Muscle of leg (tissue), 11 donors: ENCODE results near the gene SLC9A7. TPM values are rescaled to one million over a fixed set of nuclear protein-coding genes. Genes with fewer than 3 reads are reported as not detected.
A peak's percentile ranks its signal among the peaks of the same experiment; 100 is the strongest.

Experiments
- DNase-seq: peaks from one replicate; pipeline ENCODE4 v3.0.0; 2013
- H3K27ac ChIP-seq: one replicate; pipeline ENCODE4 v1.5.1; 2013; ENCODE audit warnings: mild to moderate bottlenecking, low read length, control low read depth
- H3K27me3 ChIP-seq: one replicate; pipeline ENCODE4 v1.6.1; 2013; ENCODE audit warnings: low read length; ENCODE audit not compliant: control insufficient read depth, insufficient read depth
- H3K36me3 ChIP-seq: one replicate; pipeline ENCODE4 v1.6.1; 2013; ENCODE audit warnings: low read length; ENCODE audit not compliant: control insufficient read depth, insufficient read depth
- H3K4me1 ChIP-seq: one replicate; pipeline ENCODE4 v1.6.1; 2013; ENCODE audit warnings: low read length; ENCODE audit not compliant: control insufficient read depth, insufficient read depth
- H3K4me3 ChIP-seq: one replicate; pipeline ENCODE4 v1.5.1; 2013; ENCODE audit warnings: low read length, control low read depth
- H3K9me3 ChIP-seq: replicated peaks from 2 replicates; pipeline ENCODE4 v1.6.1; 2013; ENCODE audit warnings: low read depth, low read length; ENCODE audit not compliant: control insufficient read depth
- WGBS: methylation state at CpG from one replicate; pipeline ENCODE4 v1.1.5; 2013; ENCODE audit warnings: missing lambda C conversion rate; ENCODE audit not compliant: insufficient coverage; 5-methylcytosine and 5-hydroxymethylcytosine counted together
- polyA plus RNA-seq, 8 donors: library from polyadenylated mRNA; unstranded; fragments of 120-200 nt; gene quantifications; one replicate each; pipeline versions ENCODE4 v1.2.1 to v1.2.3, GENCODE V29; 2013; ENCODE audit warnings: inconsistent platforms in 1 of 8, low replicate concordance in 1 of 8; ENCODE audit not compliant: insufficient read length in 8 of 8, insufficient read depth in 1 of 8
- total RNA-seq: library from RNA; stranded (reverse); fragments of 120-200 nt; gene quantifications from one replicate; pipeline ENCODE4 v1.2.4, GENCODE V29; 2013

Gene SLC9A7
- total and polyA plus RNA-seq, 9 donors: 5.4 to 12.3 (median 6.7) TPM

DNA sequence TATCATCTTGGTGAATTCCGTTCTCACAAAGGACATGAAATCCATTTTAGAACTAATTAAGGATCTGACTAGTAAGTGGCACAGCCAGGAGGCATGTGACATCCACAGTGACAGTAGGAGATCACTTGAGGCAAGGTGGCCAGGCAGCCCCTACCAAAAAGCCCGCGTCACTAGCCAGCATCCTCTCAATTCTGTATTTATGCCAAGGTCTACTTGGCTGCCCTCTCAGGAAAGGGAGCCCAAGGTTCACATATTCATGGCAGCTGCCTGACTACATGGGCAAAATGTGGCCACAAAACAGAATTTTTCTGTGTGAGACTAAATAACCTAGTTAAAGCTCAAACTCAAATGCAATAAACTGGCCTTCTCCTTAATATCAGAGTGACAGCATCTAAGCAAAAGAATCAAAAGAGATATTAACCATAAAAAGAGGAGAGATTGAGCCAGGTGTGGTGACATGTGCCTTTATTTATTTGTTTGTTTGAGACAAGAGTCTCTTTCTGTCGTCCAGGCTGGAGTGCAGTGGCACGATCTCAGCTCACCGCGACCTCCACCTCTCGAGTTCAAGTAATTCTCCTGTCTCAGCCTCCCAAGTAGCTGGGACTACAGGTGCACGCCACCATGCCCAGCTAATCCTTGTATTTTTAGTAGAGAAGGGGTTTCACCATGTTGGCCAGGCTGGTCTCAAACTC, 51.5 kb downstream of the SLC9A7 start:
- no peak for DNase-seq
- H3K4me1 ChIP-seq: peaks cover 2% of the 10 kb centered on the region
- peaks cover 11% of the 10 kb centered on the region for H3K27me3 ChIP-seq
- 88% methylated on average over 4 of the region's 9 CpGs for WGBS
- H3K27ac ChIP-seq: no peak overlapping the region
- no peak overlapping the region for H3K4me3 ChIP-seq
- no peaks in the 10 kb centered on the region for H3K9me3 ChIP-seq
- H3K36me3 ChIP-seq: no peaks in the 10 kb centered on the region

DNA sequence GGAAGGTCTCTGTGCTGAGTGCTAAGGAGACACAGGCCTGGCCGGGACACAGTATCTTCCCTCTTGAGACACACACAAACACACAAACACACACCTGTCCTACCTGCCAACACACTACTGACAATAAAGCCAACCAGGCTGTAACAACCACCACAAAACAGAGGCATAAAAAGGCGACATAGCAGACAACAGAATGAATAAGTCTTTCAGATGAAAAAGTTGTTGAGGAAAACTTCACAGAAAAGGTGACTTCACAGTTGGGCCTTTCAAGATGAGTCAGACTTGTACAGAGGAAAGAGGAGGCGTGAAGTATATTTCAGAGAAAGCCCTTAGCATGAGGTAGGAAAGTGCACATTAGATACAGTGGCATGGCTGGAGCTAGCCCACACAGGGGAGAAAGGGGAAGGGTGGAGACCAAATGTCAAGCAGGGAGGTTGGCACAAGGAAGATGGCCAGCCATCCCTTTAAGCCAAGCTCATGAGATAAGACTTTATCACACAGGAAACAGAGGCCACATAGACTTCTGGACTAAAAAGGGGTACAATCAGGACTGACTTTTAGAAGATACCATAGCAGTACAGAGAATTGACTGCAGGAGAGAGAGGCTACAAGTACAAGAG, 54.0 kb downstream of the SLC9A7 start:
- 90% methylated on average over 1 of the region's 3 CpGs for WGBS
- Histone ChIP-seq H3K4me3 (no peak overlapping the region), H3K36me3 (no peaks in the 10 kb centered on the region), H3K4me1 (no peaks in the 10 kb centered on the region), H3K27me3 (peaks cover 8% of the 10 kb centered on the region), H3K9me3 (no peaks in the 10 kb centered on the region), H3K27ac (no peak overlapping the region)
- DNase-seq: no peak

DNA sequence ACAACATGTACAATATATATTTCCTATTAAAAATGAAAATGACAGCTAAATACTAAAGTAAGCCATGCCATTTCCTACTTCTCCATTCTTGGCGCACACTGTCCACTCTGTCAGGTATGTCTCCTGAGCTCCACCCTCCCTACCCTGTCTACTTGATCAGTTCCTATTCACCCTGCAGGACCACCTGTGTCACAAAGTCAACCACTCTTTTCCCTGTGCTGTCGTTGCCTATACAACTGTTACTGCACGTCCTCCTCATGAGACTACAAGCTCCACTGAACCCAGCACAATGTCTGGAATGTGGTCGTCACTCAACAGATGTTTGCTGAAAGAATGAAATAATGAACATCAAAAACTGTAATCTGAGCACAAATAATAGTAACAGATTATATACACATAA, 54.9 kb downstream of the SLC9A7 start:
- H3K27me3 ChIP-seq: peaks cover 9% of the 10 kb centered on the region
- no peaks in the 10 kb centered on the region for H3K9me3 ChIP-seq
- WGBS: 86% methylated on average over 1 of the region's 4 CpGs
- no peaks in the 10 kb centered on the region for H3K4me1 ChIP-seq
- DNase-seq: no peak
- no peak overlapping the region for H3K27ac ChIP-seq
- H3K36me3 ChIP-seq: no peaks in the 10 kb centered on the region
- no peak overlapping the region for H3K4me3 ChIP-seq

DNA sequence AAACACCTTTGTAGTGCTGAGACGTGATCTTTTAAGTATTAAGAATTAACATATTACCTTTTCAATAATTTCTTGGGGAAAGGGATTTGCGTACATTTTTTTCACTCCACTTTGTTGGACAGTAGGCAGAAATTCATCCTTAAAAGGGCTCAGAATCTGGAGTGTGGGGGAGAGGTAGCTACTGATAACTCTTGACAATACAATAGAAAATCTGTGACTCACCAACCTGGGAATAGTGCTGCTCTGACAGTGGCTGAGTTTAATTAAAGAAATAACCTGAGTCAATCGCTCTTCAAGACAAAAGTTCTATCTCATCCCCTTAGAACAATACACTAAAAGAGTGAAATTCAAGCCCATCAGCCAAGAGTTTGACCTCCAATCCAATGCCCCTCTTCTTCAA, 60.2 kb downstream of the SLC9A7 start:
- Histone ChIP-seq H3K9me3 (no peaks in the 10 kb centered on the region), H3K36me3 (no peaks in the 10 kb centered on the region), H3K4me1 (no peaks in the 10 kb centered on the region), H3K27ac (no peak overlapping the region), H3K4me3 (no peak overlapping the region), H3K27me3 (peaks cover 5% of the 10 kb centered on the region)
- WGBS: no CpG with 5 or more reads among the region's 3 CpGs
- no peak for DNase-seq

DNA sequence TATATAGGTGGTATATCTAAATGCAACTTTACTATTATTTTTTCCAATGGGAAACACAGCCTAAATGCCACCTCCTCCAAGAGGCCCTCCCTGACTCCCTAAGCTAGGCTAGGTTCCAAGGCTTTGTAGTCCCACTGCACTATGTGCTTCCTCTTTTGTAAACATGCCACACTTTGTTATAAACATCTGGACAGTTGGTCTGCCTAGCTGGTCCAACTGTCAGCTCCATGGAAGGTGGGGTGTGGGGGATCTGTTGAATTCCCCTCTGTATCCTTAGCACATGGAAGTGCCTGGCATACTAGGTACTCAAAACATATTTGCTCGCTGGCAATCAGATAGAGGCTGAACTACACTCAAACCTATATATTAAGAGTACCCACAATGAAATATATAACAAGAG, 63.4 kb downstream of the SLC9A7 start:
- Histone ChIP-seq H3K27me3 (peaks cover 5% of the 10 kb centered on the region), H3K4me1 (no peaks in the 10 kb centered on the region), H3K36me3 (no peaks in the 10 kb centered on the region), H3K4me3 (no peak overlapping the region), H3K27ac (no peak overlapping the region), H3K9me3 (no peaks in the 10 kb centered on the region)
- no CpG with 5 or more reads among the region's 1 CpG for WGBS
- no peak for DNase-seq

DNA sequence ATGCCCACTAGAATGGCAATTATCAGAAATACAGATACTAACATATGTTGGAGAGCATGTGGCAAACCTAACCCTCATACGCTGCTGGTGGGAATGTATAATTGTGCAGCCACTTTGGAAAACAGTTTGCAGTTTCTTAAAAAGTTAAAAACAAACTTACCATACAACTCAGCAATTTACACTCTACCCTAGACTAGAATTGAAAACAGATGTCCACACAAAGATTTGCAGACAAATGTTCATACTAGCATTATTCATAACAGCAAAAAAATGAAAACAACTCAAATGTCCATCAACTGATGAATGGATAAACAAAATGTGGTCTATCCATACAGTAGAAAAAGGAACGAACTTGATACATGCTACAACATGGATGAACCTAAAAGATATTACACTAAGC, 64.4 kb downstream of the SLC9A7 start:
- DNase-seq: no peak
- Histone ChIP-seq H3K9me3 (no peaks in the 10 kb centered on the region), H3K27ac (no peak overlapping the region), H3K27me3 (peaks cover 2% of the 10 kb centered on the region), H3K36me3 (no peaks in the 10 kb centered on the region), H3K4me1 (no peaks in the 10 kb centered on the region), H3K4me3 (no peak overlapping the region)
- no CpG with 5 or more reads among the region's 2 CpGs for whole genome bisulfite sequencing

DNA sequence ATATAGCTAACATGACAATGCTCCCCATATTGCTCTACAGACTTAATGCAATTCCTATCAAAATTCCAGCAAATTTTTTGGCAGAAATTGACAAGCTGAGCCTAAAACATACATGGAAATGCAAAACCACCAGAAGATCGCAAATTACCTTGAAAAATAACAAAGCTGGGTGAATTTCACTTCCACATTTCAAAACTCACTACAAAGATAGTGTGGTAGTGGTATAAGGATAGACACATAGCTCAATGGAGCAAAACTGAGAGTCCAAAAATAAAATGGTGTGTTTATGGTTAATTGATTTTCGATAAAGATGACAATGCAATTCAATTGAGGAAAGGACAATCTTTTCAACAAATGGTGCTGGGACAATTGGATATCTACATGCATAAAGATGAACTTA, 65.8 kb downstream of the SLC9A7 start:
- DNase-seq: no peak
- no peaks in the 10 kb centered on the region for H3K36me3 ChIP-seq
- peaks cover 2% of the 10 kb centered on the region for H3K27me3 ChIP-seq
- WGBS: no CpG with 5 or more reads among the region's 2 CpGs
- no peak overlapping the region for H3K27ac ChIP-seq
- H3K4me3 ChIP-seq: no peak overlapping the region
- no peaks in the 10 kb centered on the region for H3K4me1 ChIP-seq
- no peaks in the 10 kb centered on the region for H3K9me3 ChIP-seq

DNA sequence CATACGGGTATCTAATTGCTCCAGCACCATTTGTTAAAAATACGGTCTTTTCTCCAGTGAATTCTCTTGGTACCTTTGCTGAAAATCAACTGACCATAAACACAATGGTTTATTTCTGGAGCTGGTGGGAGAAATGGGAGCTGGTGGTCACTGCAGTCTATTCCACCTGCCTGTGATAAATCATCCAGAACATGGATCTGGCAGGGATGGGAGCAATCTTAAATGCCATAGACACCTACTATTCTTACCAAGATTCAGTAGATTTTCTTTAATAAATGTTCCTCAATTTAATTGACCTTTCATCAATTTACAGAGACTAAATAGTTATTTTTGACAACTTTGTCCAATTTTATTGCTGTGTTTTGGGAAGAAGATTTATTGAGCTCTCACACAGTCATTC, 68.1 kb downstream of the SLC9A7 start:
- WGBS: no CpG with 5 or more reads among the region's 2 CpGs
- no peak for DNase-seq
- Histone ChIP-seq H3K4me3 (no peak overlapping the region), H3K36me3 (no peaks in the 10 kb centered on the region), H3K9me3 (no peaks in the 10 kb centered on the region), H3K4me1 (no peaks in the 10 kb centered on the region), H3K27me3 (no peaks in the 10 kb centered on the region), H3K27ac (no peak overlapping the region)

DNA sequence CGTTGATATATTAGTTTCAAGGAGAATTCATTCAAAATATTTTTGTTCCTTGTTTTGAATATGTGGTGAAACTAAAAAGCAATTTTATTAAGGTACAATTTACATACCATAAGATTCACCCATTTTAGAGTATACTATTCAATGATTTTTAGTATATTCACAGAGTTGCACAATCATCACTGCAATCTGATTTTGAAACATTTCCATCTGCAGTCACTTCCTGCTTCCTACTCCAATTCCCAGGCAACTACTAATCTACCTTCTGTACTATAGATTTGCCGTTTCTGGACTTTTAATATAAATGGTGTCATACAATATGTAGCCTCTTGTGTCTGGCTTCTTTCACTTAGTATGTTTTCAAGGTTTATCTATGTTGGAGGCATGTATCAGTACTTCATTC, 71.3 kb downstream of the SLC9A7 start:
- WGBS: no CpG with 5 or more reads among the region's 2 CpGs
- no peak overlapping the region for H3K4me3 ChIP-seq
- peaks cover 9% of the 10 kb centered on the region for H3K27me3 ChIP-seq
- no peaks in the 10 kb centered on the region for H3K4me1 ChIP-seq
- no peaks in the 10 kb centered on the region for H3K9me3 ChIP-seq
- DNase-seq: no peak
- H3K27ac ChIP-seq: no peak overlapping the region
- H3K36me3 ChIP-seq: no peaks in the 10 kb centered on the region

DNA sequence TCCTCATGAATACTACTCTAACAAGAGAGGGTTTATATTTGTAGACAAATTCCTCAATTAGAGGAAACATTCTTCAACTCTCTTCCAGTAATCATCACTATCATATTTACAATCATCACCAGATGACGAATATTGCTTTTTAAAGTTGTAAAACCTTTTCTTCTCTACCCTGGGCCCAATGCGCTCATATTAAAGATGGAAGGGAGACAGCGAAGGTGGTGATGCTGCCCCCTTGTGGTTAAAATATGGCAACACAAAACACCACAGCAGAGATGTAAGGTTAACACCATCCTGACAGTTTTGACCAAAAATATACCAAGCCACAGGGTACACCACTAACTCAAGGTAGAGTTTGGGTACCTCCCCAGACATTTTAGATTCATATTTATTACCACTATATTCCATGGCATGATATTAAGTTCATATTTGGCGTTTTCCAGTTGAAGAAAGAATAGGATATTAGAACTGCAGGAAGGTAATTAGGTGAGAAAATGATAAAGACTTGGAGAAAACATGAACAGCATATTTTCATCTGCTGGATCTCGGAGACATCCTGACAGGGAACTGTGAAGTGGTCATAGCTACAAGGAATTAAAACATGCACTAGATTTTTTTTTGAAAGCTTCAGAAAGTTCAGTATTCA, 72.8 kb downstream of the SLC9A7 start:
- no peak overlapping the region for H3K27ac ChIP-seq
- no CpG with 5 or more reads among the region's 5 CpGs for WGBS
- no peaks in the 10 kb centered on the region for H3K9me3 ChIP-seq
- H3K4me3 ChIP-seq: no peak overlapping the region
- H3K36me3 ChIP-seq: no peaks in the 10 kb centered on the region
- H3K4me1 ChIP-seq: no peaks in the 10 kb centered on the region
- peaks cover 13% of the 10 kb centered on the region for H3K27me3 ChIP-seq
- peak; percentile 43 for DNase-seq
